K562 (cell line): ENCODE measurements around the gene SENP7. TPM values are rescaled to one million over a fixed set of nuclear protein-coding genes. Genes with fewer than 3 reads are reported as not detected.

ENCODE experiments used
- CUX1 ChIP-seq: fragments of 200-800 bp; sonication (Bioruptor generic); IDR thresholded peaks from 2 replicates; pipeline ENCODE4 v1.6.1; 2016; ENCODE audit warnings: missing genetic modification characterization, missing compliant biosample characterization
- MIER1 ChIP-seq: fragments of 450-650 bp; IDR thresholded peaks from 2 replicates; pipeline ENCODE4 v1.6.1; 2016; ENCODE audit warnings: antibody characterized with exemption, mild to moderate bottlenecking, low read depth
- NBN ChIP-seq: fragments of 450-650 bp; IDR thresholded peaks from 2 replicates; pipeline ENCODE4 v1.6.1; 2016; ENCODE audit warnings: low read depth, mild to moderate bottlenecking
- NFIC ChIP-seq: fragments of 450-650 bp; IDR thresholded peaks from 2 replicates; pipeline ENCODE4 v1.6.1; 2017; ENCODE audit warnings: mild to moderate bottlenecking, inconsistent platforms
- SMARCE1 ChIP-seq: fragments of 450-650 bp; IDR thresholded peaks from 2 replicates; pipeline ENCODE4 v1.7.1; 2016; ENCODE audit warnings: mild to moderate bottlenecking
- SOX6 ChIP-seq: fragments of 450-650 bp; IDR thresholded peaks from 2 replicates; pipeline ENCODE4 v1.6.1; 2014; ENCODE audit warnings: mild to moderate bottlenecking
- polyA plus RNA-seq, 8 experiments: library from polyadenylated mRNA; depleted of rRNA in 4 of 8; stranded (reverse) in 5 of 8; unstranded in 3 of 8; fragments of >200 nt; fragmentation: Nextera tagmentation in 2 of 8; fragmentation: Illumina TruSeq in 1 of 8; extraction: Ambion mirVana in 2 of 8; extraction: Trizol in 1 of 8; gene quantifications; 2 replicates each; pipeline versions ENCODE4 v1.2.1 to v1.2.3, GENCODE V29; 2011 to 2014; ENCODE audit warnings: inconsistent platforms in 1 of 8, missing spikeins in 1 of 8
- total RNA-seq, 7 experiments: library from RNA; depleted of rRNA in 6 of 7; stranded (reverse); fragments of >200 nt in 6 of 7; fragmentation: Illumina TruSeq in 2 of 7; extraction: Trizol in 2 of 7; gene quantifications; 2 replicates each; pipeline versions ENCODE4 v1.2.1 to v1.2.3, GENCODE V29; 2011 to 2021; ENCODE audit warnings: low replicate concordance in 1 of 7
- TF ChIP-seq, protein P1 (sequence below): fragments of 450-650 bp; IDR thresholded peaks from 2 replicates; pipeline ENCODE4 v1.6.1; 2016; ENCODE audit warnings: mild to moderate bottlenecking, moderate library complexity
- TF ChIP-seq, protein P2 (sequence below): sonication (generic); formaldehyde crosslinking; IDR thresholded peaks from 2 replicates; pipeline ENCODE4 v1.8.0; 2022; ENCODE audit warnings: missing genetic modification reagents, mild to moderate bottlenecking, moderate library complexity, borderline replicate concordance

SENP7 gene
- total and polyA plus RNA-seq, 9 of the 15 experiments (the other 6 are each of a cell fraction or from before 2014, with no cell fraction given) = 4.1 to 21.9 (median 10.7) TPM

DNA sequence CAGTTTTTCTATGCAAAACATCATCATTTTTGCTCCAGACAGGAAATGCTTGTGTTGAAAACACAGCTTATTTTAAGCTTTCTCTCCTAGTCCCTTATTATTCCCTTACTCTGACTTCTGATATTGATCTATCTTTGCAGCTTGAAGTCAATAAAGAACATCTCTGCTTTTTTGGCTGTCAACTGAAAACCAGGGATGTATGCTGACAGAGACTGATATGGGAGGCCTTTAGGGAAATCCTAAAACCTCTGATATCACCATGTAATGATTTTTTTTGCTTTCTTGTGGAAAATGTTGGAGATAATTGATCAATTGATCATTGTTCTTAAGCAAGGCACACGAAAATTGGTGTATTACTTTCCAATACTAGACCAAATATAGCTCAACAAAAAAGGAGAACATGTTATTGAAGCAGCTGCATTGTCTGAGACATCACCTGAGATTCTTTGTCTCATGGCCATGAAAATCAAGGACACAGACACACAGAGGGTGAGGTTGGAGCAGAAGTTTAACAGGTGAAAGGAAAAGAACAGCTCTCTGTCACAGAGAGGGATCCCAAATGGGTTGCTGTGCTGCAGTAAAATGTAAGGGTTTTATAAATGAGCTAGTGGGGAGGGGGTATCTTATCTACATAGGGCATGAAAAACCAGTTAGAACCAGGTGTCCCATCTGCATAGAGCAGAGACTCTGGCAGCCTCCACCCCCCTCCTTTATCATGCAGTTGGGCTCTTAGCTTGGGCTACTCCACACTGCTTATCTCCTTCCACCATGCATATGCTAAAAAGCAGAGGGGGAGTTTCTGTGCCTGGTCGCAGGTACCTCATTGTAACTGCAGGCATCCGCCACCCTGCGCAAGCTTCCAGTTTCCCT, 17.0 kb upstream of the SENP7 start (continued):
- TF ChIP-seq, protein P1, sequence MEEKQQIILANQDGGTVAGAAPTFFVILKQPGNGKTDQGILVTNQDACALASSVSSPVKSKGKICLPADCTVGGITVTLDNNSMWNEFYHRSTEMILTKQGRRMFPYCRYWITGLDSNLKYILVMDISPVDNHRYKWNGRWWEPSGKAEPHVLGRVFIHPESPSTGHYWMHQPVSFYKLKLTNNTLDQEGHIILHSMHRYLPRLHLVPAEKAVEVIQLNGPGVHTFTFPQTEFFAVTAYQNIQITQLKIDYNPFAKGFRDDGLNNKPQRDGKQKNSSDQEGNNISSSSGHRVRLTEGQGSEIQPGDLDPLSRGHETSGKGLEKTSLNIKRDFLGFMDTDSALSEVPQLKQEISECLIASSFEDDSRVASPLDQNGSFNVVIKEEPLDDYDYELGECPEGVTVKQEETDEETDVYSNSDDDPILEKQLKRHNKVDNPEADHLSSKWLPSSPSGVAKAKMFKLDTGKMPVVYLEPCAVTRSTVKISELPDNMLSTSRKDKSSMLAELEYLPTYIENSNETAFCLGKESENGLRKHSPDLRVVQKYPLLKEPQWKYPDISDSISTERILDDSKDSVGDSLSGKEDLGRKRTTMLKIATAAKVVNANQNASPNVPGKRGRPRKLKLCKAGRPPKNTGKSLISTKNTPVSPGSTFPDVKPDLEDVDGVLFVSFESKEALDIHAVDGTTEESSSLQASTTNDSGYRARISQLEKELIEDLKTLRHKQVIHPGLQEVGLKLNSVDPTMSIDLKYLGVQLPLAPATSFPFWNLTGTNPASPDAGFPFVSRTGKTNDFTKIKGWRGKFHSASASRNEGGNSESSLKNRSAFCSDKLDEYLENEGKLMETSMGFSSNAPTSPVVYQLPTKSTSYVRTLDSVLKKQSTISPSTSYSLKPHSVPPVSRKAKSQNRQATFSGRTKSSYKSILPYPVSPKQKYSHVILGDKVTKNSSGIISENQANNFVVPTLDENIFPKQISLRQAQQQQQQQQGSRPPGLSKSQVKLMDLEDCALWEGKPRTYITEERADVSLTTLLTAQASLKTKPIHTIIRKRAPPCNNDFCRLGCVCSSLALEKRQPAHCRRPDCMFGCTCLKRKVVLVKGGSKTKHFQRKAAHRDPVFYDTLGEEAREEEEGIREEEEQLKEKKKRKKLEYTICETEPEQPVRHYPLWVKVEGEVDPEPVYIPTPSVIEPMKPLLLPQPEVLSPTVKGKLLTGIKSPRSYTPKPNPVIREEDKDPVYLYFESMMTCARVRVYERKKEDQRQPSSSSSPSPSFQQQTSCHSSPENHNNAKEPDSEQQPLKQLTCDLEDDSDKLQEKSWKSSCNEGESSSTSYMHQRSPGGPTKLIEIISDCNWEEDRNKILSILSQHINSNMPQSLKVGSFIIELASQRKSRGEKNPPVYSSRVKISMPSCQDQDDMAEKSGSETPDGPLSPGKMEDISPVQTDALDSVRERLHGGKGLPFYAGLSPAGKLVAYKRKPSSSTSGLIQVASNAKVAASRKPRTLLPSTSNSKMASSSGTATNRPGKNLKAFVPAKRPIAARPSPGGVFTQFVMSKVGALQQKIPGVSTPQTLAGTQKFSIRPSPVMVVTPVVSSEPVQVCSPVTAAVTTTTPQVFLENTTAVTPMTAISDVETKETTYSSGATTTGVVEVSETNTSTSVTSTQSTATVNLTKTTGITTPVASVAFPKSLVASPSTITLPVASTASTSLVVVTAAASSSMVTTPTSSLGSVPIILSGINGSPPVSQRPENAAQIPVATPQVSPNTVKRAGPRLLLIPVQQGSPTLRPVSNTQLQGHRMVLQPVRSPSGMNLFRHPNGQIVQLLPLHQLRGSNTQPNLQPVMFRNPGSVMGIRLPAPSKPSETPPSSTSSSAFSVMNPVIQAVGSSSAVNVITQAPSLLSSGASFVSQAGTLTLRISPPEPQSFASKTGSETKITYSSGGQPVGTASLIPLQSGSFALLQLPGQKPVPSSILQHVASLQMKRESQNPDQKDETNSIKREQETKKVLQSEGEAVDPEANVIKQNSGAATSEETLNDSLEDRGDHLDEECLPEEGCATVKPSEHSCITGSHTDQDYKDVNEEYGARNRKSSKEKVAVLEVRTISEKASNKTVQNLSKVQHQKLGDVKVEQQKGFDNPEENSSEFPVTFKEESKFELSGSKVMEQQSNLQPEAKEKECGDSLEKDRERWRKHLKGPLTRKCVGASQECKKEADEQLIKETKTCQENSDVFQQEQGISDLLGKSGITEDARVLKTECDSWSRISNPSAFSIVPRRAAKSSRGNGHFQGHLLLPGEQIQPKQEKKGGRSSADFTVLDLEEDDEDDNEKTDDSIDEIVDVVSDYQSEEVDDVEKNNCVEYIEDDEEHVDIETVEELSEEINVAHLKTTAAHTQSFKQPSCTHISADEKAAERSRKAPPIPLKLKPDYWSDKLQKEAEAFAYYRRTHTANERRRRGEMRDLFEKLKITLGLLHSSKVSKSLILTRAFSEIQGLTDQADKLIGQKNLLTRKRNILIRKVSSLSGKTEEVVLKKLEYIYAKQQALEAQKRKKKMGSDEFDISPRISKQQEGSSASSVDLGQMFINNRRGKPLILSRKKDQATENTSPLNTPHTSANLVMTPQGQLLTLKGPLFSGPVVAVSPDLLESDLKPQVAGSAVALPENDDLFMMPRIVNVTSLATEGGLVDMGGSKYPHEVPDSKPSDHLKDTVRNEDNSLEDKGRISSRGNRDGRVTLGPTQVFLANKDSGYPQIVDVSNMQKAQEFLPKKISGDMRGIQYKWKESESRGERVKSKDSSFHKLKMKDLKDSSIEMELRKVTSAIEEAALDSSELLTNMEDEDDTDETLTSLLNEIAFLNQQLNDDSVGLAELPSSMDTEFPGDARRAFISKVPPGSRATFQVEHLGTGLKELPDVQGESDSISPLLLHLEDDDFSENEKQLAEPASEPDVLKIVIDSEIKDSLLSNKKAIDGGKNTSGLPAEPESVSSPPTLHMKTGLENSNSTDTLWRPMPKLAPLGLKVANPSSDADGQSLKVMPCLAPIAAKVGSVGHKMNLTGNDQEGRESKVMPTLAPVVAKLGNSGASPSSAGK = no peak
- TF ChIP-seq NBN = peak; percentile 89; the same call in 1 of the 2 replicates
- TF ChIP-seq MIER1 = no peak
- TF ChIP-seq SMARCE1 = peak; percentile 89
- peak; percentile 95 for TF ChIP-seq NFIC
- peak; percentile 64; the same call in 1 of the 2 replicates for TF ChIP-seq CUX1 (CRISPR knock-in tag)
- TF ChIP-seq SOX6 = peak; percentile 94
- TF ChIP-seq, protein P2, sequence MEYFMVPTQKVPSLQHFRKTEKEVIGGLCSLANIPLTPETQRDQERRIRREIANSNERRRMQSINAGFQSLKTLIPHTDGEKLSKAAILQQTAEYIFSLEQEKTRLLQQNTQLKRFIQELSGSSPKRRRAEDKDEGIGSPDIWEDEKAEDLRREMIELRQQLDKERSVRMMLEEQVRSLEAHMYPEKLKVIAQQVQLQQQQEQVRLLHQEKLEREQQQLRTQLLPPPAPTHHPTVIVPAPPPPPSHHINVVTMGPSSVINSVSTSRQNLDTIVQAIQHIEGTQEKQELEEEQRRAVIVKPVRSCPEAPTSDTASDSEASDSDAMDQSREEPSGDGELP (CRISPR knock-in tag) = peak; percentile 69
